Endodermal cell (in vitro differentiated cells): Measurements from ENCODE around the gene ZNF555. TPM values are rescaled to one million over a fixed set of nuclear protein-coding genes. Genes with fewer than 3 reads are reported as not detected.
"Not testable (repeated sequence)": the region's sequence is repeated elsewhere in the genome, so short reads cannot be mapped to it uniquely, and the experiment has no call there.

ENCODE experiments used
- DNase-seq: peaks from one replicate; pipeline ENCODE4 v3.0.0-alpha.2; 2017
- H3K27ac ChIP-seq: 2 replicates; pipeline ENCODE4 v1.5.1; 2013; ENCODE audit warnings: mild to moderate bottlenecking, low read depth, low read length, moderate library complexity
- H3K27me3 ChIP-seq: 2 replicates; pipeline ENCODE4 v1.6.1; 2013; ENCODE audit warnings: mild to moderate bottlenecking, low read length, moderate library complexity; ENCODE audit not compliant: insufficient read depth, control insufficient read depth, poor library complexity, severe bottlenecking
- H3K36me3 ChIP-seq: 2 replicates; pipeline ENCODE4 v1.7.0; 2013; ENCODE audit warnings: mild to moderate bottlenecking, low read length, moderate library complexity; ENCODE audit not compliant: control insufficient read depth, insufficient read depth
- H3K4me1 ChIP-seq: one replicate; pipeline ENCODE4 v1.7.0; 2013; ENCODE audit warnings: low read length; ENCODE audit not compliant: control insufficient read depth, insufficient read depth
- H3K4me3 ChIP-seq: 2 replicates; pipeline ENCODE4 v1.5.1; 2013; ENCODE audit warnings: mild to moderate bottlenecking, low read length, moderate library complexity
- H3K9ac ChIP-seq: 2 replicates; pipeline ENCODE4 v1.6.1; 2013; ENCODE audit warnings: mild to moderate bottlenecking, low read length, moderate library complexity; ENCODE audit not compliant: poor library complexity, severe bottlenecking; ENCODE audit errors: extremely low read depth
- H3K9me3 ChIP-seq: 2 replicates; pipeline ENCODE4 v1.6.1; 2013; ENCODE audit warnings: mild to moderate bottlenecking, low read length, moderate library complexity; ENCODE audit not compliant: control insufficient read depth
- H3K27ac Mint-ChIP-seq: 2 replicates; pipeline ENCODE4 v1.8.0; 2020; ENCODE audit warnings: mixed read lengths
- H3K27me3 Mint-ChIP-seq: 2 replicates; pipeline ENCODE4 v1.8.0; 2021; ENCODE audit warnings: mild to moderate bottlenecking, mixed read lengths; ENCODE audit not compliant: insufficient read depth
- H3K36me3 Mint-ChIP-seq: 2 replicates; pipeline ENCODE4 v1.8.0; 2020; ENCODE audit warnings: low read depth, mixed read lengths
- H3K4me1 Mint-ChIP-seq: 2 replicates; pipeline ENCODE4 v1.8.0; 2020; ENCODE audit warnings: mixed read lengths
- H3K4me3 Mint-ChIP-seq: 2 replicates; pipeline ENCODE4 v1.8.0; 2020; ENCODE audit warnings: mild to moderate bottlenecking, moderate library complexity, mixed read lengths
- H3K9me3 Mint-ChIP-seq: 2 replicates; pipeline ENCODE4 v1.8.0; 2020; ENCODE audit warnings: mild to moderate bottlenecking, mixed read lengths
- CTCF ChIP-seq: fragments of 200-600 bp; sonication (generic); conservative IDR thresholded peaks from 2 replicates; pipeline ENCODE4 v1.5.0; 2021; ENCODE audit warnings: antibody characterized with exemption, mild to moderate bottlenecking
- WGBS, 2 experiments: methylation state at CpG; one replicate each; pipeline versions ENCODE4 v1.1.5 to v1.1.7; 2013; ENCODE audit warnings: missing lambda C conversion rate in 2 of 2, mixed read lengths in 1 of 2; ENCODE audit not compliant: insufficient coverage in 1 of 2, insufficient read length in 1 of 2; 5-methylcytosine and 5-hydroxymethylcytosine counted together
- total RNA-seq, 2 donors: library from RNA; stranded (reverse); fragmentation: NEBNext Ultra II Directional in 1 of 2; extraction: Animal tissue kit (Norgen Biotek cat#: 25700) in 1 of 2; gene quantifications; 2 replicates in 1 of 2; 3 replicates in 1 of 2; pipeline ENCODE4 v1.2.1, GENCODE V29; 2021

The ZNF555 gene
- total RNA-seq, 2 donors from 2014 or later = 9.6 to 10.5 TPM

GRCh38 chr19:2888731-2889224 is 47.5 kb downstream of the ZNF555 start:
- 88 to 90% methylated on average over 32 to 37 of the region's 37 CpGs for WGBS, 2 experiments
- peaks cover 5% of the 10 kb centered on the region for H3K27me3 Mint-ChIP-seq
- no peak for DNase-seq
- H3K27ac Mint-ChIP-seq = no peak overlapping the region
- H3K9me3 Mint-ChIP-seq = peaks cover 27% of the 10 kb centered on the region
- H3K9me3 ChIP-seq = no peaks in the 10 kb centered on the region
- H3K36me3 ChIP-seq = no peaks in the 10 kb centered on the region
- TF ChIP-seq CTCF = no peak
- H3K4me1 Mint-ChIP-seq = no peaks in the 10 kb centered on the region
- no peak overlapping the region for H3K4me3 Mint-ChIP-seq
- no peaks in the 10 kb centered on the region for H3K36me3 Mint-ChIP-seq
- H3K27me3 ChIP-seq = no peaks in the 10 kb centered on the region
- no peak overlapping the region for H3K27ac ChIP-seq
- H3K4me1 ChIP-seq = no peaks in the 10 kb centered on the region
- no peak overlapping the region for H3K4me3 ChIP-seq
- no peak overlapping the region for H3K9ac ChIP-seq

- not testable (repeated sequence) for DNase-seq, H3K4me3 ChIP-seq, H3K27me3 Mint-ChIP-seq, H3K9me3 ChIP-seq, H3K9ac ChIP-seq, H3K4me1 Mint-ChIP-seq, H3K36me3 ChIP-seq, H3K27ac ChIP-seq, H3K27me3 ChIP-seq, H3K4me1 ChIP-seq, H3K27ac Mint-ChIP-seq, H3K36me3 Mint-ChIP-seq, H3K4me3 Mint-ChIP-seq
- peaks cover 28% of the 10 kb centered on the region for H3K9me3 Mint-ChIP-seq
- WGBS, 2 experiments = 87% methylated on average over 8 of the region's 8 CpGs
Observed at GRCh38 chr19:2890531-2890930, 49.3 kb downstream of the ZNF555 start.

DNA sequence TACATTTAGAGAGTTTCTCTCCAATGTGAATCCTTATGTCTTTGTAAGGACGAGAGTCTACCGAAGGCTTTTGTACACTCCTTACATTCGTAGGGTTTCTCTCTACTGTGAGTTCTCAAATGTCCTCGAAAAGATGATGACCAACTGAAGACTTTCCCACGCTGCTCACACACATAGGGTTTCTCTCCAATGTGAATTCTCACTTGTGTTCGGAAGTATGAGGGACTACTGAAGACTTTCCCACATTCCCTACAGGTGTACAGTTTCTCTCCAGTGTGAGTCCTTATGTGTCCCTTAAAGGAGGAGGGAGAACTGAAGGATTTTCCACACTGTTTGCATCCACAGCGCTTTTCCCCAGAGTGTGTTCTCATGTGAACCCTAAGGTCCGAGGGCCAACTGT is 55.4 kb downstream of the ZNF555 start:
- 71 to 72% methylated on average over 7 to 8 of the region's 8 CpGs for WGBS, 2 experiments
- Mint-ChIP-seq H3K36me3 (no peaks in the 10 kb centered on the region), H3K9me3 (peaks cover 51% of the 10 kb centered on the region), H3K4me1 (no peaks in the 10 kb centered on the region), H3K4me3 (no peak overlapping the region), H3K27ac (no peak overlapping the region), H3K27me3 (peaks cover 10% of the 10 kb centered on the region)
- TF ChIP-seq CTCF = no peak
- no peak overlapping the region for H3K27ac ChIP-seq
- no peaks in the 10 kb centered on the region for H3K4me1 ChIP-seq
- H3K9me3 ChIP-seq = peaks cover 7% of the 10 kb centered on the region
- no peak overlapping the region for H3K9ac ChIP-seq
- H3K36me3 ChIP-seq = no peaks in the 10 kb centered on the region
- H3K4me3 ChIP-seq = no peak overlapping the region
- no peaks in the 10 kb centered on the region for H3K27me3 ChIP-seq
- DNase-seq = no peak
